Measurements from ENCODE around the gene PRUNE2. TPM values are rescaled to one million over a fixed set of nuclear protein-coding genes. Genes with fewer than 3 reads are reported as not detected.

PRUNE2 gene
- total and polyA plus RNA-seq, 9 of the 15 experiments (the other 6 are each of a cell fraction or from before 2014, with no cell fraction given) = 0.05 to 0.45 (median 0.18) TPM; not detected in 1

- FAIRE-seq = no peak
- Histone ChIP-seq H3K4me2 (ENCODE audit: insufficient read depth, low read length) (no peak overlapping the region), H2AFZ (ENCODE audit: low read depth, low read length) (no peak overlapping the region), H3K27ac (ENCODE audit: extremely low read depth, low read depth, low read length) (no peak overlapping the region), H3K4me1 (replicated peaks in 1 of 2; ENCODE audit: control insufficient read depth in 2 of 2, insufficient read depth in 2 of 2, low read length in 2 of 2) (no peaks in the 10 kb centered on the region), H3K9me1 (ENCODE audit: control insufficient read depth, insufficient read depth, low read length) (no peaks in the 10 kb centered on the region), H3K79me2 (ENCODE audit: control insufficient read depth, insufficient read depth, low read length) (no peaks in the 10 kb centered on the region), H3K36me3 (ENCODE audit: control insufficient read depth, insufficient read depth, low read length) (no peaks in the 10 kb centered on the region), H3K4me3 (no peak overlapping the region), H3K9ac (ENCODE audit: insufficient read depth in 1 of 2, low read depth in 2 of 2, low read length in 2 of 2) (no peak overlapping the region), H4K20me1 (replicated peaks; ENCODE audit: control insufficient read depth, insufficient read depth, low read length) (no peaks in the 10 kb centered on the region), H3K9me3 (replicated peaks; ENCODE audit: control insufficient read depth, insufficient read depth, low read depth, low read length) (no peaks in the 10 kb centered on the region), H3K27me3 (ENCODE audit: control insufficient read depth in 2 of 2, insufficient read depth in 2 of 2, low read length in 2 of 2) (no peaks in the 10 kb centered on the region)
- ChIA-PET CTCF (ENCODE audit: low intra/inter-chr PET ratio) (no interaction called here), POLR2A (interaction anchor here (0.6 kb wide), 1 partner anchor 819 kb away, joined by 3 read pairs; no protein-coding TSS in a partner anchor)
- intact Hi-C loops (cut with micrococcal nuclease) = no loop called here
- TF ChIP-seq, protein P1, sequence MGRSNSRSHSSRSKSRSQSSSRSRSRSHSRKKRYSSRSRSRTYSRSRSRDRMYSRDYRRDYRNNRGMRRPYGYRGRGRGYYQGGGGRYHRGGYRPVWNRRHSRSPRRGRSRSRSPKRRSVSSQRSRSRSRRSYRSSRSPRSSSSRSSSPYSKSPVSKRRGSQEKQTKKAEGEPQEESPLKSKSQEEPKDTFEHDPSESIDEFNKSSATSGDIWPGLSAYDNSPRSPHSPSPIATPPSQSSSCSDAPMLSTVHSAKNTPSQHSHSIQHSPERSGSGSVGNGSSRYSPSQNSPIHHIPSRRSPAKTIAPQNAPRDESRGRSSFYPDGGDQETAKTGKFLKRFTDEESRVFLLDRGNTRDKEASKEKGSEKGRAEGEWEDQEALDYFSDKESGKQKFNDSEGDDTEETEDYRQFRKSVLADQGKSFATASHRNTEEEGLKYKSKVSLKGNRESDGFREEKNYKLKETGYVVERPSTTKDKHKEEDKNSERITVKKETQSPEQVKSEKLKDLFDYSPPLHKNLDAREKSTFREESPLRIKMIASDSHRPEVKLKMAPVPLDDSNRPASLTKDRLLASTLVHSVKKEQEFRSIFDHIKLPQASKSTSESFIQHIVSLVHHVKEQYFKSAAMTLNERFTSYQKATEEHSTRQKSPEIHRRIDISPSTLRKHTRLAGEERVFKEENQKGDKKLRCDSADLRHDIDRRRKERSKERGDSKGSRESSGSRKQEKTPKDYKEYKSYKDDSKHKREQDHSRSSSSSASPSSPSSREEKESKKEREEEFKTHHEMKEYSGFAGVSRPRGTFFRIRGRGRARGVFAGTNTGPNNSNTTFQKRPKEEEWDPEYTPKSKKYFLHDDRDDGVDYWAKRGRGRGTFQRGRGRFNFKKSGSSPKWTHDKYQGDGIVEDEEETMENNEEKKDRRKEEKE (IDR thresholded peaks at IDR 0.05; ENCODE audit: borderline replicate concordance in 1 of 2, control insufficient read depth in 1 of 2, low read depth in 2 of 2, low read length in 1 of 2) = no peak
- TF ChIP-seq ZNF347 (CRISPR knock-in tag; IDR thresholded peaks at IDR 0.05; ENCODE audit: low read depth) = no peak
- TF ChIP-seq, protein P2, sequence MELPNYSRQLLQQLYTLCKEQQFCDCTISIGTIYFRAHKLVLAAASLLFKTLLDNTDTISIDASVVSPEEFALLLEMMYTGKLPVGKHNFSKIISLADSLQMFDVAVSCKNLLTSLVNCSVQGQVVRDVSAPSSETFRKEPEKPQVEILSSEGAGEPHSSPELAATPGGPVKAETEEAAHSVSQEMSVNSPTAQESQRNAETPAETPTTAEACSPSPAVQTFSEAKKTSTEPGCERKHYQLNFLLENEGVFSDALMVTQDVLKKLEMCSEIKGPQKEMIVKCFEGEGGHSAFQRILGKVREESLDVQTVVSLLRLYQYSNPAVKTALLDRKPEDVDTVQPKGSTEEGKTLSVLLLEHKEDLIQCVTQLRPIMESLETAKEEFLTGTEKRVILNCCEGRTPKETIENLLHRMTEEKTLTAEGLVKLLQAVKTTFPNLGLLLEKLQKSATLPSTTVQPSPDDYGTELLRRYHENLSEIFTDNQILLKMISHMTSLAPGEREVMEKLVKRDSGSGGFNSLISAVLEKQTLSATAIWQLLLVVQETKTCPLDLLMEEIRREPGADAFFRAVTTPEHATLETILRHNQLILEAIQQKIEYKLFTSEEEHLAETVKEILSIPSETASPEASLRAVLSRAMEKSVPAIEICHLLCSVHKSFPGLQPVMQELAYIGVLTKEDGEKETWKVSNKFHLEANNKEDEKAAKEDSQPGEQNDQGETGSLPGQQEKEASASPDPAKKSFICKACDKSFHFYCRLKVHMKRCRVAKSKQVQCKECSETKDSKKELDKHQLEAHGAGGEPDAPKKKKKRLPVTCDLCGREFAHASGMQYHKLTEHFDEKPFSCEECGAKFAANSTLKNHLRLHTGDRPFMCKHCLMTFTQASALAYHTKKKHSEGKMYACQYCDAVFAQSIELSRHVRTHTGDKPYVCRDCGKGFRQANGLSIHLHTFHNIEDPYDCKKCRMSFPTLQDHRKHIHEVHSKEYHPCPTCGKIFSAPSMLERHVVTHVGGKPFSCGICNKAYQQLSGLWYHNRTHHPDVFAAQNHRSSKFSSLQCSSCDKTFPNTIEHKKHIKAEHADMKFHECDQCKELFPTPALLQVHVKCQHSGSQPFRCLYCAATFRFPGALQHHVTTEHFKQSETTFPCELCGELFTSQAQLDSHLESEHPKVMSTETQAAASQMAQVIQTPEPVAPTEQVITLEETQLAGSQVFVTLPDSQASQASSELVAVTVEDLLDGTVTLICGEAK (IDR thresholded peaks at IDR 0.05) = no peak
- TF ChIP-seq, protein P2 (CRISPR knock-in tag; IDR thresholded peaks at IDR 0.05) = no peak
- in situ Hi-C loops (cut with MboI) = no loop called here
- DNase-seq (ENCODE audit: extremely low read depth in 1 of 4, low spot score in 3 of 4) = no peak
- ATAC-seq = no peak
- BruUV-seq (replicated peaks) = no TSS peak
- 0% methylated on average over 5 of the region's 6 CpGs for WGBS (ENCODE audit: insufficient coverage, low coverage, missing lambda C conversion rate)
These were observed 7.9 kb downstream of the PRUNE2 start for GRCh38 chr9:76897804-76898525.

Measured in K562 (cell line).